Measurements from ENCODE around the gene TANGO2. TPM values are rescaled to one million over a fixed set of nuclear protein-coding genes. Genes with fewer than 3 reads are reported as not detected.

Gene TANGO2
- total RNA-seq, 1 experiment from 2014 or later, result 14.6 TPM

- Histone ChIP-seq H3K4ac (ENCODE audit: low read depth, low read length) (peak within 1 kb of the TSS; percentile 19), H4K20me1 (ENCODE audit: control insufficient read depth, insufficient read depth, insufficient read length) (peaks cover 5% of the 10 kb centered on the region), H4K5ac (ENCODE audit: insufficient read length, low read depth, low read length) (peak within 1 kb of the TSS; percentile 87), H3K9ac (ENCODE audit: extremely low read depth, insufficient read length, low read length) (peak within 1 kb of the TSS; percentile 99), H3K27me3 (ENCODE audit: insufficient read depth, low read length) (no peaks in the 10 kb centered on the region), H2BK20ac (ENCODE audit: low read depth, low read length, poor library complexity, severe bottlenecking) (no peak within 1 kb of the TSS), H3K23me2 (ENCODE audit: insufficient read length, low read depth, low read length, poor library complexity, severe bottlenecking) (peaks cover 8% of the 10 kb centered on the region), H4K91ac (ENCODE audit: insufficient read length, low read depth, low read length) (no peak within 1 kb of the TSS), H3K9me3 (ENCODE audit: control insufficient read depth, low read depth, low read length) (no peaks in the 10 kb centered on the region), H3K56ac (ENCODE audit: insufficient read length, low read depth, low read length) (peak within 1 kb of the TSS; percentile 30), H2BK15ac (ENCODE audit: low read depth, low read length) (no peak within 1 kb of the TSS), H3K14ac (ENCODE audit: insufficient read depth, low read length) (peak within 1 kb of the TSS; percentile 98), H2AK5ac (ENCODE audit: insufficient read length, low read length) (peak within 1 kb of the TSS; percentile 85), H2BK120ac (ENCODE audit: low read depth, low read length, poor library complexity, severe bottlenecking) (peak within 1 kb of the TSS; percentile 93), H3K23ac (ENCODE audit: insufficient read length, low read depth, low read length) (no peak within 1 kb of the TSS), H4K8ac (replicated peaks; ENCODE audit: insufficient read length, low read depth, low read length) (no peak within 1 kb of the TSS), H3K27ac (ENCODE audit: insufficient read length, low read depth, low read length) (peak within 1 kb of the TSS; percentile 72), H3K4me1 (ENCODE audit: insufficient read depth, low read length) (peaks cover 2% of the 10 kb centered on the region; the same call in 1 of the 2 replicates), H2AFZ (ENCODE audit: low read length) (no peak within 1 kb of the TSS), H3K4me2 (ENCODE audit: insufficient read depth, insufficient read length, low read length) (peak within 1 kb of the TSS; percentile 100), H3K79me2 (ENCODE audit: insufficient read depth, low read length) (peaks cover 32% of the 10 kb centered on the region), H3T11ph (ENCODE audit: low read length) (no peak within 1 kb of the TSS), H3K18ac (ENCODE audit: insufficient read length, low read depth, low read length) (peak within 1 kb of the TSS; percentile 91), H3K79me1 (ENCODE audit: insufficient read depth, low read depth, low read length, poor library complexity, severe bottlenecking) (peaks cover 12% of the 10 kb centered on the region), H2BK5ac (ENCODE audit: insufficient read length, low read length) (no peak within 1 kb of the TSS), H2BK12ac (ENCODE audit: insufficient read length, low read depth, low read length) (peak within 1 kb of the TSS; percentile 4)
- no CpG with 5 or more reads among the region's 100 CpGs for WGBS (ENCODE audit: extremely low coverage, insufficient read length, low lambda C conversion rate)
- Mint-ChIP-seq H3K36me3 (ENCODE audit: insufficient read depth in 1 of 3, low read depth in 3 of 3) (peaks cover 2 to 22% (median 12%) of the 10 kb centered on the region in 3 experiments; a peak in 6 of 7 replicates), H3K9me3 (no peaks in the 10 kb centered on the region), H3K27me3 (ENCODE audit: low read depth) (no peaks in the 10 kb centered on the region; the same call in 1 of the 2 replicates), H3K4me3 (peak within 1 kb of the TSS; percentile 92 to 94), H3K27ac (peak within 1 kb of the TSS; percentile 91 to 98 (median 96)), H3K4me1 (peaks cover 34 to 49% of the 10 kb centered on the region in 2 experiments)
- DNase-seq, result peak; percentile 94
- TF ChIP-seq, protein P1, sequence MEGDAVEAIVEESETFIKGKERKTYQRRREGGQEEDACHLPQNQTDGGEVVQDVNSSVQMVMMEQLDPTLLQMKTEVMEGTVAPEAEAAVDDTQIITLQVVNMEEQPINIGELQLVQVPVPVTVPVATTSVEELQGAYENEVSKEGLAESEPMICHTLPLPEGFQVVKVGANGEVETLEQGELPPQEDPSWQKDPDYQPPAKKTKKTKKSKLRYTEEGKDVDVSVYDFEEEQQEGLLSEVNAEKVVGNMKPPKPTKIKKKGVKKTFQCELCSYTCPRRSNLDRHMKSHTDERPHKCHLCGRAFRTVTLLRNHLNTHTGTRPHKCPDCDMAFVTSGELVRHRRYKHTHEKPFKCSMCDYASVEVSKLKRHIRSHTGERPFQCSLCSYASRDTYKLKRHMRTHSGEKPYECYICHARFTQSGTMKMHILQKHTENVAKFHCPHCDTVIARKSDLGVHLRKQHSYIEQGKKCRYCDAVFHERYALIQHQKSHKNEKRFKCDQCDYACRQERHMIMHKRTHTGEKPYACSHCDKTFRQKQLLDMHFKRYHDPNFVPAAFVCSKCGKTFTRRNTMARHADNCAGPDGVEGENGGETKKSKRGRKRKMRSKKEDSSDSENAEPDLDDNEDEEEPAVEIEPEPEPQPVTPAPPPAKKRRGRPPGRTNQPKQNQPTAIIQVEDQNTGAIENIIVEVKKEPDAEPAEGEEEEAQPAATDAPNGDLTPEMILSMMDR (conservative IDR thresholded peaks at IDR 0.05), result no peak
These were observed 59.0 kb downstream of the TANGO2 start, which contains the start of gene DGCR8 for GRCh38 chr22:20079745-20080444. Gene DGCR8 (plus strand): TSS chr22:20080241. CDS start chr22:20085964, 5,723 bp downstream.
